ENCODE measurements around the gene KDSR. TPM values are rescaled to one million over a fixed set of nuclear protein-coding genes. Genes with fewer than 3 reads are reported as not detected.

KDSR gene
- total RNA-seq, 1 donor from 2014 or later = 208 TPM

GRCh38 chr18:63377275-63377980 lies 10.4 kb upstream of the KDSR start:
- TF ChIP-seq CTCF (IDR thresholded peaks at IDR 0.05) = no peak
- intact Hi-C loops (cut with DNase I) = no loop called here
- no peak for DNase-seq (ENCODE audit: low spot score in 2 of 2)
- Histone ChIP-seq H3K9me3 (peaks cover 0 to 8% of the 10 kb centered on the region in 2 donors), H3K4me1 (no peaks in the 10 kb centered on the region), H3K4me3 (no peak overlapping the region), H3K27ac (no peak overlapping the region), H3K36me3 (peaks cover 0 to under 1% of the 10 kb centered on the region in 2 donors), H3K27me3 (no peaks in the 10 kb centered on the region)

GRCh38 chr18:63376538-63376937 lies 9.5 kb upstream of the KDSR start:
- Histone ChIP-seq H3K9me3 (peaks cover 0 to 8% of the 10 kb centered on the region in 2 donors), H3K27me3 (no peaks in the 10 kb centered on the region), H3K4me3 (no peak overlapping the region), H3K36me3 (no peaks in the 10 kb centered on the region), H3K27ac (no peak overlapping the region), H3K4me1 (no peaks in the 10 kb centered on the region)
- DNase-seq (ENCODE audit: low spot score in 2 of 2) = no peak
- no peak for TF ChIP-seq CTCF (IDR thresholded peaks at IDR 0.05)
- intact Hi-C loops (cut with DNase I) = no loop called here

GRCh38 chr18:63374540-63374939 lies 7.5 kb upstream of the KDSR start:
- Histone ChIP-seq H3K4me3 (no peak overlapping the region), H3K27me3 (no peaks in the 10 kb centered on the region), H3K9me3 (peaks cover 0 to 8% of the 10 kb centered on the region in 2 donors), H3K36me3 (no peaks in the 10 kb centered on the region), H3K27ac (no peak overlapping the region), H3K4me1 (no peaks in the 10 kb centered on the region)
- no peak for DNase-seq (ENCODE audit: low spot score in 2 of 2)
- intact Hi-C loops (cut with DNase I) = no loop called here
- no peak for TF ChIP-seq CTCF (IDR thresholded peaks at IDR 0.05)

GRCh38 chr18:63373161-63373560 lies 6.2 kb upstream of the KDSR start:
- Histone ChIP-seq H3K4me1 (peaks cover 0 to 6% of the 10 kb centered on the region in 2 donors), H3K4me3 (no peak overlapping the region), H3K36me3 (no peaks in the 10 kb centered on the region), H3K27me3 (no peaks in the 10 kb centered on the region), H3K9me3 (peaks cover 0 to 8% of the 10 kb centered on the region in 2 donors), H3K27ac (no peak overlapping the region)
- intact Hi-C loops (cut with DNase I) = no loop called here
- no peak for DNase-seq (ENCODE audit: low spot score in 2 of 2)
- no peak for TF ChIP-seq CTCF (IDR thresholded peaks at IDR 0.05)

- TF ChIP-seq CTCF (IDR thresholded peaks at IDR 0.05) = no peak
- H3K36me3 ChIP-seq = no peaks in the 10 kb centered on the region
Measured at GRCh38 chr18:63368611-63369010, 1.6 kb upstream of the KDSR start.

More at GRCh38 chr18:63368611-63369010, 1.6 kb upstream of the KDSR start:
- intact Hi-C loops (cut with DNase I) = loop anchor here (1.0 to 5.0 kb wide), 2 partner anchors 252 to 604 kb away; partner anchors contain the start of gene SERPINB8
- Histone ChIP-seq H3K9me3 (no peaks in the 10 kb centered on the region), H3K27ac (no peak overlapping the region), H3K4me3 (peak overlapping the region; percentile 87 to 92), H3K4me1 (peaks cover 2 to 19% of the 10 kb centered on the region in 2 donors), H3K27me3 (no peaks in the 10 kb centered on the region)
- DNase-seq (ENCODE audit: low spot score in 2 of 2) = no peak
